ENCODE measurements around the gene ZSCAN30. TPM values are rescaled to one million over a fixed set of nuclear protein-coding genes. Genes with fewer than 3 reads are reported as not detected.

The ZSCAN30 gene
- 21.7 and 31.7 TPM in 2 replicates for total RNA-seq

DNA sequence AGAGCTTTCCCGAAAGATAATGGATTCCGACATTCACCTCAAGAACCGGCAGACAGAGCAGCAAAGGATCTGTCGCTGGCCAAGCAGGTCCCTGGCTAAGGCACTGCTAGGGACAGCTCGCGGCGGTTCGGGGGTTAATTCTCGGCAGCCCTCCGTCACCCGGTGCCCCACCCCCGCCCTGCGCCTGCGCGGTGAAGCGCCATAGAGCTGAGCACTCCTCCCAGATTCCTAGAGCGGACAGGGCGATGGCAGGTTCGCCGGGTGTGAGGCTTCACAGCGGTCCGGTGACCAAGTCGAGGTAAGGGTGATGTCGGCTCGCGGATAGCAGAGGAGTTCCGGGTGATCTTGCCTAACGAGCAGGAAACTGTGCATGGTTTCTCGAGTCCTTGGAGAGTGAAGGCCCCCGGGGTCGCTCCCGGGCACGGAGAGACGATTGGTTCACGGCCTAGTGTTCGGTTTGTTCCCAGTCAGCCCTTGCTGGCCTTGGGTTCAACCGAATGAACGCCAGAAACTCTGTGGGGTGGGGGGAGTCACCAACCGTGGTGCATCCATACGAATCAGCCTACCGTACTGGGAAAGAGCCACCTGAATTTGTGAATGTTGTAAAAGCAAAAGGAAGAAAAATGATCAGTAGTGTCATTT, at the start of gene ZSCAN30:
ZSCAN30 (minus strand) TSS at position 136 of the 642 bp plus-strand sequence. CDS start 25,877 bp downstream, outside the sequence.

GRCh38 chr18:35240664-35241447, 49.2 kb downstream of the ZSCAN30 start, which contains the start of gene ZNF397:
ZNF397 (plus strand) TSS chr18:35241034; CDS start chr18:35242471, 1,437 bp downstream.

Other genes with a start within 250 kb of the ZSCAN30 start
- 24.0 and 27.8 TPM in 2 replicates for gene MAPRE2, start 248.8 kb downstream of the ZSCAN30 start, total RNA-seq
- 25.0 and 30.3 TPM in 2 replicates for gene ZNF397, start 49.2 kb downstream of the ZSCAN30 start, total RNA-seq
- 19.7 and 27.3 TPM in 2 replicates for gene ZNF24, start 54.2 kb upstream of the ZSCAN30 start, total RNA-seq
- 2.8 and 3.0 TPM in 2 replicates for gene ZNF396, start 87.1 kb upstream of the ZSCAN30 start, total RNA-seq
- 3.5 and 3.6 TPM in 2 replicates for gene INO80C, start 207.7 kb upstream of the ZSCAN30 start, total RNA-seq

Measured in smooth muscle cell of trachea (primary cell).